NOMO-1 treated with DMSO at 0.1 percent for 48 hours (cell line): ENCODE measurements around the gene MS4A18.

ENCODE experiments used
- DNase-seq: peaks from one replicate; lab custom pipeline; 2025; ENCODE audit not compliant: unreplicated experiment; lab: John Stamatoyannopoulos, UW

Gene MS4A18

DNA sequence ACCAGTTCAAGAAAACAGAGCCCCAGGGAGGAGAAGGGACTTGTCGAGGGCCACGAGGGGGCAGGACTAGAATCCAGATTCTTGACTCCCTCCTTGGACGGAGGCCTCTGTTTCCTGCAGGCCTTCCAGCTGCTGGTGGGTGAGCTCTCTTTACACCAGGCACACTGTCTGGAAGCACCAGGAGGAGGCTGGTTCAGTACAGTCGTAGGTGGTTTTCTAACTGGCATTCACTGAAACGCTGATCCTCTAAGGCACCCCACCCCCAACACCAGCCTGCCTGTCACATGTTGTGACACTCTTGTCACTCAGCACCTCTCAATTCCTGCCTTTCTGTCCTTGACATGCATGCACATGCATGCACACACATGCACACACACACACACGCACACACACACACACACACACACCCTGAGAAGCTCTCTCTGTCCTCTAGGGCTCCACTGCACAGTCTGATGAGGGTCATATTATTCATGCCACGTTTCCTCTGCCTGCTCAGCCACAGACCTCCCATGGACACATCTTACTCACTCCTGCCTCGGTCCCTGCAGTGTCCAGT is 61.4 kb downstream of the MS4A18 start:
- DNase-seq, result no peak

DNA sequence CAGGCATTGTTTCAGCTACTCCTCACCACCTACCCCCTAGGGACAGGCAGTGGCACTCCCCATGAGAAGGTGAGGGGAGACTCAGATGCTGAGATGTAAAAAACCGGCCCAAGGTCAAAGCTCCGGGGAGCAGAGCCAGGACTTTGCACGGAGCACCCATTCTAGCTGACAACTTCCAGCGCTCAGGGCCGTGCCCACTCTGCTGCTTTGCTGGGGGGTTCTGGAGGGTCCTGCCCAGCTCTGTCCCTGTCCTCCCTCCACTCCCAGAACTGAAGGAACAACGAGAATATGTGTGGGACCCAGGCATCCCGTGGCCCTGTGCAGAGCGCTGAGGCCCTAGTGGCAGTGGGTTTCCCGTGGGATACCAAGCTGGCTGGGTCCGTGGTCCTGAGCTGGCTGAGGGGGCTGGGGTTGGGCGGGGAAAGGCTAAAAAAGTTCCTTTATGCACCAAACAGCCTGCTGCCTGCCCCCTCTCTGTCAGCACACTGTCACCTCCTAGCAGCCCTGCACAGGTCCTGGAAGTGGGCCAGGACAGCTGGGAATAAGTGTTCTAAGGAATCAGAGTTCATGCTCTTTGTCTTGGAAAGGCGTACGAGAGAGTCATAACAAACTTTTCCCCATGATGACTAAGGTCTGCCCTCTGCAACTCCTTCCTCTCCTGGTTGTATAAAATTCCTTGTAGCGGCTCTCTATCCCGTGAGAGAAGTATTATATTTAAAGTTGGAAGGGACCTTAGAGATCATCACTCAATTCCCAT is 62.5 kb downstream of the MS4A18 start:
- no peak for DNase-seq

DNA sequence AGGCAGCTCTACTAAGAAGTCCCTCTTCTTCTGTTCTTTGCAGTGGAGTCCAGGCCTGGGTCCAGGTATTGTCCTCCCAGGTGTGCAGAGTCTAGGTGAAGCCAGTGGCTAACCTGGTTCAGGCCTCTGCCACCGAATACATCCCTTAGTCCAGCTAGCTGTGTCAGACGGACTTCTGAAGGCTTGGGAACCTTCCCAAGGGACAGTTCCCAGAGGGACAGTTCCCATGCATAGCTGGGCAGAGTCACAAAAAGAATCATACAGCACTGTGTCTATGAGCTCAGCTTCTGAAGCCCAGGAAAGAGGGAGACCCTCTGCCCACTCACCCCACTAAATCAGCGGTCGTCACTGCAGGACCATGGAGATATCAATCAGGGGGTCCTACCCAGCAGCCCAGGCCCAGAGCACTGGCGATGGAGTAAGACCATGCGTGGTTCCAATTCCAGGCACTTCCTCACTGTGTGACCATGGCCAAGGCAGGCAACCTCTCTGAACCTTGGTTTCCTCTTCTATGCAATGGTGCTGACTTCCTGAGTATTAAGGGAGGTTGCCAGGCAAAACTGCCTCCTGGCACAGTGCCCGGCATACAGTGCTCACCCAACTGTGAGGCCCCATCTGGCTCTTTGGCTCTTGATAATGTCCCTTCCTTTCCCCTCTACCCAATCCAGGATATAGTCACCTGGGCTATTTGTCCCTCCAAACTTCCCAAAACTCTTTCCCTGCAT is 64.0 kb downstream of the MS4A18 start:
- no peak for DNase-seq

DNA sequence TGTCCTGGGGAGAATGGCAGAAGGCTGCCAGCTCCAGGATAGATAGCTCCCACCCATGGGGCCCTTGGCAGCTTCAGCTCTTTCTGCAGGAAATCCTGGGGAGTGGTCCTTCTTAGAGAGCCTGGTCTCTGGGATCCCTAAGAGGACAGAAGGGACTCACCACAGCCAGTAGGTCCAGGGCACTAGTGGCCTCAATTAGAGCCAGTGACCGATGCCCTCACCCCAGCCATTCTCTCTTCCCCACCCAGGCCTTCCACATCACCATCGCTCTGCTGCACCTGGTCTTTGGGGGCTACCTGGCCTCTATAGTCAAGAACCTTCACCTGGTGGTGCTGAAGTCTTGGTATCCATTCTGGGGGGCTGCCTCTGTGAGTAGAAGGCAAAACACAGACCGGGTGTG is 66.2 kb downstream of the MS4A18 start:
- no peak for DNase-seq

DNA sequence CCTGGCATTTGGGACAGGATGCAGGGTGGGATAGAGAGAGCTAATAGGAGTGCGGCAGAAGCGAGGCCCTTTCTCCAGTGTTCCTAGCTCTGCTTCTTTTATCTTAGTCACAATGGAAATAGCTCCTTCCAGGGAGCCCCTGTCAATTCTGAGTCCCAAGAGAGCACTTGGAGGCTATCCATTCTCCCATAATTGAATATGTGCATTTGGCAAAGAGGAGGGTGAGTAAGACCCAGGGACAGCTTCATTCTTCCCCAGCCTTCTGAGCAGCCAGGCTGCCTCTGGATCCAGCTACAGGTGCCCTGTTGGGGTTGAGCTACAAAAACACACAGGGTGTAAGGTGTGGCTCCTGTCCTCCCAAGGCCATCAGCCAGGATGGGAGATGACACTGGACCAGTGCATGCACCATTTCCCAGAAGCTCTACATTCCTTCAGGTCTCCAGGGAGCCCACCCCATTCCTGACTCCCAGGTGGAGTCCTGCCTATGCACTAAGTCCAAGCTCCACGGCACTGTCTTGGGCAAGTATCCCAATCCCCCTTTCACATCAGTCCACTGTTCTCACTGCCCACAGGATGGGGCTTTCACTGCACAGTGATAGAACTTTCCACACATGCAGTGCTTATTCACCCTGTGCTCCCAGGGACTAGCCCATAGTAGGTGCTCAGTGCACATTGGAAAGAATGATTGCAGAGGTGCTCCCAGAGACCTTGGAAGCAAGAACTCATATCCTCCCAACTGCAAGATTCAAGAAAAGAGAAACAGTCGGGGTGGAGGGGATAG is 66.8 kb downstream of the MS4A18 start:
- no peak for DNase-seq

DNA sequence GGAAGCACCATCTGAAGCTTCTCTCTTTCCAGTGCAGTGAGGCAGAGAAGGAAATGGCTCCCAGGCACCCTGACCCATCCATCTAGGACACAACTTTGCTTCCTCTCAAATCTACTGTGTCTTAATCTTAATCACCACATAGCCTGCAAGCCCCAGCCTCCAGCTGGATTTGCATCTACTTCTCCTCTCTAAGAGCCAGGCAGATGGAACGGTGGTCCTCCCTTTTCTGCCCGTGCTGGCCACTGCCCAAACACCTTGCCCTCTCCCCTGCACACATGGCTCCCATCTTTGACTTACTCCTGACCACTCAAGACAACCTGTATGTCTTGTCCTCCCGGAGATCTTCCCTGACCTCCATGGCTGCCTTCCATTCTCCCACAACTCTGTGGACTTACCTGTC is 68.0 kb downstream of the MS4A18 start:
- DNase-seq, result no peak
